Stomach (tissue), 4 donors: ENCODE data around the gene SERPINI1.

Experiments
- CTCF ChIP-seq, 7 experiments: fragments of 450-650 bp in 4 of 7; fragments of 200-600 bp in 3 of 7; sonication (generic) in 3 of 7; IDR thresholded peaks; one replicate each; pipeline ENCODE4 v1.5.1; 2016 to 2019; ENCODE audit warnings: antibody characterized with exemption in 7 of 7, control low read depth in 2 of 7, mild to moderate bottlenecking in 1 of 7
- POLR2A ChIP-seq, 4 donors: fragments of 450-650 bp; IDR thresholded peaks; one replicate each; pipeline ENCODE4 v1.6.1; 2016; ENCODE audit warnings: antibody characterized with exemption in 4 of 4, control low read depth in 2 of 4, mild to moderate bottlenecking in 1 of 4, moderate library complexity in 1 of 4

- no peak for TF ChIP-seq CTCF (IDR thresholded peaks at IDR 0.05)
- no peak for TF ChIP-seq POLR2A (IDR thresholded peaks at IDR 0.05)
Observed at GRCh38 chr3:167864552-167864874, 129.0 kb downstream of the SERPINI1 start.
